HG02571 (cell line): Measurements from ENCODE around the gene RYR1.
"Not testable (repeated sequence)": the region's sequence is repeated elsewhere in the genome, so short reads cannot be mapped to it uniquely, and the experiment has no call there.

Source experiments
- ATAC-seq: cut with Tn5 transposase; IDR thresholded peaks from one replicate; pipeline ENCODE4 v1.9.1; 2021; ENCODE audit warnings: mild to moderate bottlenecking, moderate library complexity; ENCODE audit not compliant: unreplicated experiment

Gene RYR1

DNA sequence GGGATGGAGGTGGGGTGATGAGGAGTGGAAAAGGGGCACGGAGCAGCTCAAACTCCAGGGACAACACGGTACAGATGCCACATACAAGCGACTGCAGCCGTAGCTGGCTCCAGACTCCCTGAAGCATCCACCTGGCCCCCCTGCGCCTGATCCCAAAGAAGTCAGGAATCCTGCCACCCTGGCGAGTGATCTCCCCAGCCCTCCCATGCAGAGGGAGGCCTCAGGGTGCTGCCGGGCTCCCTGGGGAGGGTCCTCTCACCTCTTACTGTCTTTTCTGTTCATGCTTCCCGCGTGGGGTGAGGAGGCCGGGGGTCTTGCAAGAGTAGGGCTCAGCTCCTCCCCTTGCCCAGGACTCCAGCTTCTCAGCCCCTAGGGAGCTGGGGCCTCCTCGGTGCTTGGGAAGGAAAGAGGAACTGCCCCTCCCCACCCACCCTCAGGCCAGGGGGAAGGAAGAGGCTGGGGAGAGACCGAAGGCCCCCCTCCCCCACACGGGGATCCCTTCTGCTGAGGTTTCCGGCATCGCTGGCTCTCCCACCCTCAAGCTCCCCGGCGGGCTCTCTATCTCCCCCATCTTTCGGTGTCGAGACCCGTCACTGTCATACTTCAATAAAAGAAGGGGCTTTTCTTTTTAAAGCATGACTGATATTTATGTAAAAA lies 7.6 kb upstream of the RYR1 start, which contains the start of gene RASGRP4:
Gene RASGRP4 (minus strand): TSS at position 410 of the 657 bp plus-strand sequence. CDS start 128 bp downstream, at position 282.
- no peak for ATAC-seq

DNA sequence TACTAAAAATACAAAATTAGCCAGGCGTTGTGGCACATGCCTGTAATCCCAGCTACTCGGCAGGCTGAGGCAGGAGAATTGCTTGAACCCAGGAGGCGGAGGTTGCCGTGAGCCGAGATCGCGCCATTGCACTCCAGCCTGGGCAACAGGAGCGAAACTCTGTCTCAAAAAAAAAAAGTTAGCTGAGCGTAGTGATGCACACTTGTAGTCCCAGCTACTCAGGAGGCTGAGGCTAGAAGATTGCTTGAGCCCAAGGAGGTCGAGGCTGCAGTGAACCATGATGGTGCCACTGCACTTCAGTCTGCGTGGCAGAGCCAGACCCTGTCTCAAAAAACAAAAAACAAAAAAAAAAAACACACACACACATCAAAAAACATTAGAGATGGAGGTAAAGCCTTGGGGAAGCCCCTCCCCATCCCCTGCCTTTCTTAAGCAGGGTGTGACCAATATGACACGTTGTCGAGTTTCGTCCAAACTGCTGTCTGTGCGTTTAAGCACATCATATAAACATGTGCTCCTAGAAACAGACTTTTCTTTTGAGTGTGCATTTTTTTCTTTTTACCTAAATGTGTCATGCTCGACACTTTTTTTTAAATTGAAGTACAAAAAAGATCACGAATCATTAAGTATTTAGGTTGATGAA lies 6.3 kb upstream of the RYR1 start:
- ATAC-seq = not testable (repeated sequence)

DNA sequence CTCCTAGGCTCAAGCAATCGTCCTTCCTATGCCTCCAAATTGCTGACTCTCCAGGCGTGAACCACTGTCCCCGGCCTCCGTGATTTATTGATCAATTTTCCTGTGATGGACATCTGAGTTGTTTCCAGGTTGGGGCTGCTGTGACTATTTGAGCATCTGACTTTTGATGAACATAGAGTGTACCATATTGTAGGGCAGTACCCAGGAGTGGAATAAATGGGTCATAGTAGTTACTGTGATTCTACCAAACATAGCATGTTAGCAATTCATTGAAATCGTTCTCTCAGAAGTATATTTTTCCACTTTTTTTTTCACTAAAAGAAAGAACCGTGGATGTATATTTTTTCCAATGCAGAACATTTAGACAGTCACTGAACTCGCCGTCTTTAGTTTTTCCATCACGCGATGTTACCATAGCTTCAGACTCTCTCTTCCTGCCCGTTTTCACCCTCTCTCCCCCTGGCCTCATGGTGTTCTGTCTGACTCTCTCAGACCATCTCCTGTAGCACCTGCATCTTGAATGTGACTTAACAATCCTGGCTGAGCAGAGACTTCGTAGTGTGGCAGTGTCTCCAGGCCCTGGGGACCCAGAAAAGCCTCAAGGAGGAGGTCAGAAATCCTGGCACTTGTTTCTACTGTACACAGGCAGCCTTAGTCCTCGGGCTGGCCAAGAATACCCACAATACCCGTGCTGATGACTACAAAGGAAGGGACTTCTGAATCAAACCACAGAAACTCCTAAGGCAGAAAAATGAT lies 4.3 kb upstream of the RYR1 start:
- ATAC-seq = no peak

DNA sequence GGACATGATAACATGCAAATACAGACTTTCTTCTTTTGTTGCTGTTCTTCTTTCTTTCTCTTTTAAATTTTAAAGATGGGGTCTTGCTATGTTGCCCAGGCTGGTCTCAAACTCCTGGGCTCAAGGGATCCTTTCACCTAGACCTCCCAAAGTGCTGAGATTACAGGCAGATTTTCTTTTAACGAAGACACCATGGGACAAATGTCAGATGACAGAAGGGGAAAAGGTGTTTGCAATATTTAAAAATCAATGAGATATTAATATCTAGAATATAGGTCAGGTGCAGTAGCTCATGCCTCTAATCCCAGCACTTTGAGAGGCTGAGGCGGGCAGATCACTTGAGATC lies 3.7 kb upstream of the RYR1 start:
- ATAC-seq = no peak

DNA sequence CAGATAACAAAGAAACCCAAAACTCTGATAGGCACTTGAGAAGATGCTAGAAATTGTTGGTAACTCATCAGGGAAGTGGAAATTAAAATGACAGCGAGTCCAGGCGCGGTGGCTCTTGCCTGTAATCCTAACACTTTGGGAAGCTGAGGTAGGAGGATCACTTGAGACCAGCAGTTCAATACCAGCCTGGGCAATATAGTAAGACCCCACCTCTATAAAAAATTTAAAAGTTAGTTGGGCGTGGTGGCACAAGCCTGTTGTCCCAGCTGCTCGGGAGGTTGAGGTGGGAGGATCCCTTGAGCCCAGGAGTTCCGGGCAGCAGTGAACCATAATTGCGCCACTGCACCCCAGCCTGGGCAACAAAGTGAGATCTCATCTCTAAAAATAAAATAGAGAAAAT lies 2.6 kb upstream of the RYR1 start:
- ATAC-seq = no peak

DNA sequence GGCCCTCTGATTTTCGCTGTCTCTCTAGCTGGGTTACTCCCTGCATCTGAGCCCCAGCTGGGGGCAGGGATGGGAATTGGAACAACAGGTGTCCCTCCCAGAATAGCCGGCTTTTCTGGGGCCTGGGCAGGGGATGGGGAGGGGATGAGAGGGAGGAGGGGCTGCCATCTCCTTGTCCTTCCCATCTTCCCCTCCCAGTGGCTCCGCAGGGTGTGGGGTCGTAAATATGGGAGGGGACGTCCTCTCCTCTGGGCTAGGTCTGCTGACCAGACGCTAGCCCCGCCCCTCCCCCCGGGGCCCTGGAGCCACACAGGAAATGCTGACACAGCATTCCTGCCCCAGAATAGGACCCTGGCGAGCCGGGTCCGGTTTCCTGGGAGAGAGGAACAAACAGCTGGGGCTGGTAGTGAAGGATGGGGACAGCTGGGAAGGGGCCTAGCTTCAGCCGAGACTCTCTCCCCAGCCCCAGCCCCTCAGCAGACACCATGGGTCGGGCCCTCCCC lies 1.1 kb downstream of the RYR1 start:
- ATAC-seq = no peak

DNA sequence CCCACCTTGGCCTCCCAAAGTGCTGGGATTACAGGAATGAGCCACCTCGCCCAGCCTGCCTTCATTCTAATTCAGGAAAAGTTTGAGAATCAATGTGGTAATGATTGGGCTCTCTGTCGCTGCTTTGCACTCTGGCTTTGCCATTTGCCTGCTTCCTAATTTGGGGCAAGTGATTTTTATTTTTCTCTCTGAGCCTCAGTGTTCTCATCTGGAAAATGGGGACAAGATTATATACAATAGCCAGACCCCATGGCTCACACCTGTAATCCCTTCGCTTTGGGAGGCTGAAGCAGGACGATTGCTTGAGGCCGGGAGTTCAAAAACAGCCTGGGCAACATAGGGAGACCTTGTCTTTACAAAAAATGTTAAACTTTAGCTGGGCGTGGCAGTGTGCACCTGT lies 3.8 kb downstream of the RYR1 start:
- no peak for ATAC-seq

DNA sequence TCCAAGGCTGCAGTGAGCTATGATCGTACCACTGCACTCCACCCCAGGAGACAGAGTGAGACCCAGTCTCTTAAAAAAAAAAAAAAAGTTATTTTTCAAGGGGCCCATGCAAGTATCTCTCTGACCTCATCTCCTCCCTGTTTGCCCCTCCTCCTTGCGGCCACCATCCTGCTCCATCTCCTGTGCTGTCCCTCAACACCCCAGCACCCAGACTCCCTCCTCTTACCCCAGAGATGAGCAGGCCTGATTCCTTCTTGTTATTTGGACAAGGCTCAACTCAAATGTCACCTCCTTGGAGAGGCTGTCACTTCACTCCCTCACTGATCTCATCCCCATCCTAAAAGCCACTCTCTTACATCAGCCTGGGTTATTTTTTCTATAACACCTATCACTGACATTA lies 4.4 kb downstream of the RYR1 start:
- ATAC-seq = no peak

DNA sequence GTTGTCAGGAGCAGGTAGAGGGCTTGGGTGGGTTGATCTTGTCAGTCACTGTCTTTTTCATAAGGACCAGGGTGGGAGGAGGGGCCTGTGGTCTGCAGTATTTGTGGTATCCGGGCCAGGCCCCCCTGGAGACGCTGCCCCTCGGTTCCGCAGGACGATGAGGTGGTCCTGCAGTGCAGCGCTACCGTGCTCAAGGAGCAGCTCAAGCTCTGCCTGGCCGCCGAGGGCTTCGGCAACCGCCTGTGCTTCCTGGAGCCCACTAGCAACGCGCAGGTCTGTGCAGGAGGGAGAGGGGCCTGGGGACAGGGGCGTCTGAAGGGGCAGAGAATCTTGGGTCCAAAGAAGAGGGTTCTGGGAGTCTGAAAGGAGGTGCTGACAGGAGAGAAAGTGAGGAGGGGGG lies 7.1 kb downstream of the RYR1 start:
- no peak for ATAC-seq

DNA sequence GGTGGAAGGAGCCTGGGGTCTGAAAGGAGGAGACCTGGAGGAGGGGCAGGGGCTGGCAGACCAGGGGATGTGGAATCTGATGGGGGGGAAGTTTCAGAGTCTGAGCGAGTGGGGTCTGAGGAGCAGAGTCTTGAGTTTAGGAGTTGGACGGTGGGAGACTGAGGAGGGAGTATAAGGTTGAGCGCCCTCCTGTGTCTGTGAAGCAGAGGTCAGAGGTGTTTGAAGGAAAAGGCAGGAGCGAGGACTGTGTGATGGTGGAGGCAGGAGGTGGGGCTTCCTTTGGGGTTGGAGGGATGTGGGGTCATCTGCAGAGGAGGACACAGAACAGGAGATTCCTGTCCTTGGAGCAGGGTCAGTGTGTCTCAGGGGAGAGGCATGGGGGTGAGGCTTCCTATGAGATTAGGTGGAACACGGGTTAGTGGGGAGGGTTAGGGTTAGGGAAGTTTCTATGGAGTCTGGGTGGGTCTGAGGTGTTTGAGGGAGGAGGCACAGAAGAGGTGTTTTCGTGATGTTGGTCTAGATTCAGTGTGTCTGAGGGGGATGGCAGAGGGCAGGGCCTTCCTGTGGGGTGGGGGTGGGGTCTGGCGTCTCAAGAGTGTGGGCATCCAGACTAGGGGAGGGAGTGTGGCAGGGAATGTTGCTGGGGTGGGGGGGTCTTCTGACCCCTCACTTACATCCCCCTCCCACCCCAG lies 8.3 kb downstream of the RYR1 start:
- ATAC-seq = no peak

DNA sequence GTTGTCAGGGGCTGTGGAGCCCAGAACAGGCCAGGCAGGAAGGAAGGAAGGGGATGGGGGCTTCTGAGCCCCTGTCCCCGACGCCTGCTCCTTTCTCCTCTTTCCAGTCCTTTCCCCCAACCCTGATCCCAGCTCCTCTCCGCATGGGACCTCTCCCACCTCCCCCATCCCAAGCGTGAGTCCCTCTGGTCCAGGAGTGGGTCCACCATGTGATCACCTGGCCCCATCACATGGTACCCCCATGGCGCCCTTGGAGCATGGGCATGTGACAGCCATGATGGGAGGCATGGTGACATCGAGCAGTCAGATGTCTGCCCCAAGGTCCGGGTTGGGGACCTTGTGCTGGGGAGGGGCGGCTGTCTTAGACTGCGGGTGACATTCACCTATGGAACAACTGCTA lies 9.2 kb downstream of the RYR1 start:
- ATAC-seq = no peak

DNA sequence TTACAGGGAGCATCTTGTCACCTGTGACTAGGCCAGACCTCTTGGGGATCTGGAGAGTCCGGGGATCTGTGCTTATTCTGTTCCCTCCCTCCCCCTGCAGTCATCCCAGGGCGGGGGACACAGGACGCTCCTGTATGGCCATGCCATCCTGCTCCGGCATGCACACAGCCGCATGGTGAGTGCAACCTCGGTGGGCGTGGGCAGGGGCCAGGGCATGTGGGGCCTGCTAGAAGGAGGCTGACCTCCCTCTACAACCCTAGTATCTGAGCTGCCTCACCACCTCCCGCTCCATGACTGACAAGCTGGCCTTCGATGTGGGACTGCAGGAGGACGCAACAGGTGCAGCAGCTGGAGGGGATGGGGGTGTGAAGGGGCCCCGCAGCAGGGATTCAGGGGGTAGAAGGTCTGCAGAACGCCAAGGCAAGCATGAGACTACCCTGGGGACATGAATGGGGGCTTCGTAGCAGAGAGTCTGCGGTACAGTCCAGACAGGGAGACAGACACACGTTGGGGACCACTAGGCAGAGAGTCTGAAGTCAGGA lies 10.0 kb downstream of the RYR1 start:
- ATAC-seq = no peak

DNA sequence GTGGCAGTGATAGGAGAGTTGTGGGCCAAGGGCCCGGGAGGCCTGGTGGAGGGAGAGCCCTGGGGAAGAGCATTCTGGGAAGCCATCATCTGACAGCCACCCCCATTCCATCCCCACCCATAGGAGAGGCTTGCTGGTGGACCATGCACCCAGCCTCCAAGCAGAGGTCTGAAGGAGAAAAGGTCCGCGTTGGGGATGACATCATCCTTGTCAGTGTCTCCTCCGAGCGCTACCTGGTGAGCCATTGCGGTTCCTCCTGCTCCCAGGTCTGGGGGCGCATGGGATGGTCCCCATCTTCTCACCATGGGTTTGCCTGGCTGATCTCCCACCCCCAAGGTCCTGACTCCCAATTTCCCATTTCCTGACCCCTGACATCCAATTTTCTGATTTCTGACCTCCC lies 10.5 kb downstream of the RYR1 start:
- no peak for ATAC-seq

DNA sequence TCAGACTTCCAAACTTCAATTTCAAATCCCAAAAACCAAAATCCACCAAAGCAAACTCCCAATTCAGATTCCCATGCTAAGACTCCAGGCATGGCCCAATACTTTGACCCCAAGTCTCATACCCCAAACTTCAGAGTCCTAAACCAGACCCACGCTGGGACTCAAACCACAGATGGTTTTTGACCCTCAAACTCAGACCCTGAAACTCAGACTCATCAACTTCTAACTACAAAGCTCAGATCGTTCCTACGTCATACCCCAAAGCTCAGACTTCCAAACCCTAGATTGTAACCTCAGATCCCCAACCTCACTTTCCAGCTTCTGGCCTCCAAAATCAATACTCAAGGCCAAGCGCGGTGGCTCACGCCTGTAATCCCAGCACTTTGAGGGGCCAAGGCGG lies 11.9 kb downstream of the RYR1 start:
- ATAC-seq = no peak

DNA sequence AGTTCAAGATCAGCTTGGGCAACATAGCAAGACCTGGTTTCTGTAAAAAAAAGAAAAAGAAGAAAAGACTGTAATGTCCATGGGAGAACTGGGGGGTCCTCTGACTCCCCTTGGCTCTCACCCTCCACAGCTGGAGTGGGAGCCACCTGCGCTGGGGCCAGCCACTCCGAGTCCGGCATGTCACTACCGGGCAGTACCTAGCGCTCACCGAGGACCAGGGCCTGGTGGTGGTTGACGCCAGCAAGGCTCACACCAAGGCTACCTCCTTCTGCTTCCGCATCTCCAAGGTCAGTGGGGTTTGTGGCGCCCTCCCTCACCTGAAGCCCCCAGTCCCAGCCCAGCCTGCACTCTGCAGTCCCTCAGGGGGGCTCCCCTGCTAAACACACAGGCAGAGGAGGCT lies 14.7 kb downstream of the RYR1 start:
- ATAC-seq = no peak

DNA sequence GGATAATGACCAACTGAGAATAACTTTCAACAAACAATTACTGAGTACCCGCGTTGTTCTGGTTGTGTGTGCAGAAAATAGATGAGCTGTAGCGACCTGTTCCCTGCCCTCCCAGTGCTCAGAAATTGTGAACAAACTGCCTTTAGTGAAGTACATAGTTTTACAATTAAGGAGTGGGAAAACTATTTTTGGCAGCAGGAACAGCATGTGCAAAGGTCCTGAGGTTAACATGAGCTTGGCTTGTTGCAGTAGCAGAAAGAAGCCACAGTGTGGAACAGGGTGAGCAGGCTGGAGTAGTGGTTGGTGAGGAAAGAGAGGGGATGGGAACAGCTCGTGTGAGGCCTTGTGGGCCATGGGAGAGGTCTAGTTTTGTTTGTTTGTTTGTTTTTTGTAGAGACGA lies 16.0 kb downstream of the RYR1 start:
- no peak for ATAC-seq

DNA sequence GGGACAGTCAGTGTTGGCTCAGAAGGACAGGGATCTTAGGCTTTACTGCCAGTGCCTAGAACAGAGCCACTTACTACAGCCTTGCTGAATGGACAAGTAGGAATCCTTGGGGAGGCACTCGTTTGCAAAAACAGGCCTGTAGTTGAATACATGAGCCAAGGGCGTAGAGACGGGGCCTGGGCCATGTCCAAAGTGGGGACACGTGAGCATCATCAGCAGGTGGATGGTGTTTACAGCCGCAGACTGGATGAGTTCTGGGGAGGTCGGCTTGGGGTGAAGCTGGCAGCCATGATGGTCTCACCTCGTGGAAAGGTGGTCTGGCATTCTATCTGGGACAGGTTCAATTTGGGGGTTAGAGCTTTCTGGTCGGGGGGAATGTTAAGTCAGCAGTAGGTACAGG lies 17.5 kb downstream of the RYR1 start:
- ATAC-seq = no peak

DNA sequence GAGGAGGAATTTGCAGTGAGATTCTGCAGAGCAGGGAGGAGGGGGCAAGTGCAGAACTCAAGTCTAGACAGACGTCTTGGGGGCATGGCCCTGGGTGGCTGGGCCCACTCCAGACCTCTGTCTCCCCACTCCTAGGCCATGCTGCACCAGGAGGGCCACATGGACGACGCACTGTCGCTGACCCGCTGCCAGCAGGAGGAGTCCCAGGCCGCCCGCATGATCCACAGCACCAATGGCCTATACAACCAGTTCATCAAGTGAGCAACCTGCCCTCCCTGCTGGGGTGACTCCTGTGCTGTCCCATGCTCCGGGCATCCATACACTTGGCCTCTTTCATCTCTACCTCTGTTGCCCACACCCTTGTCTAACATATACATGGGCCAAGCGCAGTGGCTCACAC lies 18.1 kb downstream of the RYR1 start:
- no peak for ATAC-seq

DNA sequence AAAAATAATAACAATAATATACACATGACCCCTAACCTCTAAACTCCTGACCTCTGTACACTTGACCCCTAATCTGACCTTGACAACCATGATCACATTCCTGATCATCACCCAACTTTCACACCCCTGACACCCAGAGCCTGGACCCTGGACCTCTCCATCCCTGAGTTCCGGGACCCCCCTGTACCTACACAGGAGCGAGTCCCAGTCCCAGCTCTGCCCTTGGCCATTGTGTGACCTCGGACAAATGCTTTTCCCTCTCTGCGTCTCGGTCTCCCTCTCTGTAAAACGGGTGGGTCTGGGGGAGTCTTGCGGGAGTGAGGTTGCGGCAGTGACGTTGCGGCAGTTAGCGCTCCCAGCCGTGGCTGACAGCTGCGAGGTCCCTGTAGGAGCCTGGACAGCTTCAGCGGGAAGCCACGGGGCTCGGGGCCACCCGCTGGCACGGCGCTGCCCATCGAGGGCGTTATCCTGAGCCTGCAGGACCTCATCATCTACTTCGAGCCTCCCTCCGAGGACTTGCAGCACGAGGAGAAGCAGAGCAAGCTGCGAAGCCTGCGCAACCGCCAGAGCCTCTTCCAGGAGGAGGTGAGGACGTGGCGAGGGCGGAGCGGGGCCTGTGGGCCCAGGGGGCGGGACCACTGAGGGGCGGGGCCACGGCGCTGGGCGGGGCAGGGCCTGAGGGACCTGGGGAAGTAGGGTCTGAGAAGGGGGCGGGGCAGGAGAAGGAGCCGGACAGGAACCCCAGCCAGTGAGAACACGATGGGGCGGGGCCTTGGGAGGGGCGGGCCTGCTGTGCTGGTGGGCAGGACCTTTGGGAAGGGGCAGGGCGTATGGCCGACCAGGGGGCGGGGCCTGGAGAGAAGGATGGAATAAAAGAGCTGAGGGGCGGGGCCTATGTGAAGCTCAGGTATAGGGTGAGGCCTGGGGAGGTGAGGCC lies 19.2 kb downstream of the RYR1 start:
- ATAC-seq = no peak

DNA sequence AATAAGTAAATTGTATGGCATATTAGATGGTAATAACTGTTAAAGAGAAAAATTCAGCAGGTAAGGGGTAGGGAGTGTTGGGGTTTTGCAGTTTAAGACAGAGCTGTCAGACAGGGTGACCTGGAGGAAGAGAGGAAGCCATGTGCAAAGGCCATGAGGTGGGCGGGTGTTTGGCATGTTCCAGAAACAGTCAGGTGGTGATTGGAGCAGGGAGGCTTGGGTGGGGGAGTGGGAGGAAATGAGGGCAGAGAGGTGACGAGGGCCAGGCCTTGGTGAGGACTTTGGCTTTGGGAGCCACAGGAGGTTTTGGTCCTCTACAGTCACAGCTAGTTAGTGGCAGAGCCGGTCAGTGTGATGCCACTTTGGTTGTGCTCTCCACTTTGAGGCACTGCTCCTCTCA lies 20.1 kb downstream of the RYR1 start:
- ATAC-seq = no peak
